CD4-positive, alpha-beta T cell treated with Interleukin-4 for 4 hours (primary cell): ENCODE measurements around the gene CD300H.
A peak's percentile ranks its signal among the peaks of the same experiment; 100 is the strongest.

Experiments
- DNase-seq: peaks from one replicate; pipeline ENCODE4 v3.0.0-alpha.2; 2020

Gene CD300H

GRCh38 chr17:74567397-74567796, at the start of gene CD300H:
TSS of gene CD300H (minus strand) at chr17:74567509.
- peak; percentile 11 for DNase-seq

GRCh38 chr17:74616696-74617095, 49.4 kb upstream of the CD300H start:
- no peak for DNase-seq

GRCh38 chr17:74612046-74612445, 44.7 kb upstream of the CD300H start:
- no peak for DNase-seq

GRCh38 chr17:74610108-74610507, 42.8 kb upstream of the CD300H start:
- DNase-seq, result no peak

- no peak for DNase-seq
These were observed 41.2 kb upstream of the CD300H start for GRCh38 chr17:74608511-74608910.

- DNase-seq, result no peak
These were observed 39.9 kb upstream of the CD300H start for GRCh38 chr17:74607221-74607620.

- DNase-seq, result no peak
These were observed 38.7 kb upstream of the CD300H start for GRCh38 chr17:74606050-74606449.

- no peak for DNase-seq
These were observed 38.1 kb upstream of the CD300H start for GRCh38 chr17:74605361-74605760.

GRCh38 chr17:74604761-74605160, 37.5 kb upstream of the CD300H start:
- DNase-seq, result no peak

GRCh38 chr17:74604200-74604599, 36.9 kb upstream of the CD300H start:
- DNase-seq, result no peak

GRCh38 chr17:74603746-74604145, 36.4 kb upstream of the CD300H start:
- no peak for DNase-seq

- no peak for DNase-seq
These were observed 35.8 kb upstream of the CD300H start for GRCh38 chr17:74603037-74603635.

GRCh38 chr17:74601944-74602572, 34.7 kb upstream of the CD300H start:
- peak; percentile 25 for DNase-seq

GRCh38 chr17:74599448-74599939, 32.2 kb upstream of the CD300H start:
- DNase-seq, result no peak

GRCh38 chr17:74599023-74599399, 31.7 kb upstream of the CD300H start:
- DNase-seq, result no peak

- no peak for DNase-seq
These were observed 31.2 kb upstream of the CD300H start for GRCh38 chr17:74598346-74599022.

- no peak for DNase-seq
These were observed 29.9 kb upstream of the CD300H start for GRCh38 chr17:74597069-74597790.

- no peak for DNase-seq
These were observed 27.9 kb upstream of the CD300H start for GRCh38 chr17:74595037-74595750.

GRCh38 chr17:74592087-74592990, 25.0 kb upstream of the CD300H start, which contains the start of gene CD300LD:
TSS of gene CD300LD (minus strand) at chr17:74592283. CDS start at chr17:74592202, 81 bp downstream.
- no peak for DNase-seq

- no peak for DNase-seq
These were observed 24.2 kb upstream of the CD300H start for GRCh38 chr17:74591503-74591902.

- DNase-seq, result no peak
These were observed 18.4 kb upstream of the CD300H start for GRCh38 chr17:74585711-74586110.
